Endothelial cell (in vitro differentiated cells): Measurements from ENCODE around the gene MAP2K5. TPM values are rescaled to one million over a fixed set of nuclear protein-coding genes. Genes with fewer than 3 reads are reported as not detected.

ENCODE experiments used
- DNase-seq: peaks from one replicate; pipeline ENCODE4 v3.0.0; 2021; ENCODE audit warnings: low spot score
- H3K27ac Mint-ChIP-seq: one replicate; pipeline ENCODE4 v1.8.0; 2021; ENCODE audit warnings: mixed read lengths, inconsistent platforms; ENCODE audit not compliant: unreplicated experiment
- H3K27me3 Mint-ChIP-seq: one replicate; pipeline ENCODE4 v1.8.0; 2021; ENCODE audit warnings: mild to moderate bottlenecking, moderate library complexity, mixed read lengths, inconsistent platforms; ENCODE audit not compliant: unreplicated experiment
- H3K36me3 Mint-ChIP-seq: one replicate; pipeline ENCODE4 v1.8.0; 2021; ENCODE audit warnings: mild to moderate bottlenecking, low read depth, mixed read lengths, inconsistent platforms; ENCODE audit not compliant: unreplicated experiment
- H3K4me1 Mint-ChIP-seq: one replicate; pipeline ENCODE4 v1.8.0; 2021; ENCODE audit warnings: mild to moderate bottlenecking, mixed read lengths, inconsistent platforms; ENCODE audit not compliant: unreplicated experiment
- H3K4me3 Mint-ChIP-seq: one replicate; pipeline ENCODE4 v1.8.0; 2021; ENCODE audit warnings: mild to moderate bottlenecking, mixed read lengths, inconsistent platforms; ENCODE audit not compliant: unreplicated experiment
- H3K9me3 Mint-ChIP-seq: one replicate; pipeline ENCODE4 v1.8.0; 2021; ENCODE audit warnings: mixed read lengths, inconsistent platforms; ENCODE audit not compliant: unreplicated experiment
- CTCF ChIP-seq: fragments of 200-600 bp; sonication (generic); IDR thresholded peaks from one replicate; pipeline ENCODE4 v1.5.0; 2021; ENCODE audit warnings: antibody characterized with exemption; ENCODE audit not compliant: unreplicated experiment
- total RNA-seq: library from RNA; stranded (reverse); fragmentation: NEBNext Ultra II Directional; extraction: Animal tissue kit (Norgen Biotek cat#: 25700); gene quantifications from one replicate; pipeline ENCODE4 v1.2.1, GENCODE V29; 2021; ENCODE audit not compliant: unreplicated experiment

The MAP2K5 gene
- total RNA-seq, 1 donor from 2014 or later: 22.2 TPM

GRCh38 chr15:67587331-67587730 lies 44.8 kb downstream of the MAP2K5 start:
- peaks cover 17% of the 10 kb centered on the region for H3K36me3 Mint-ChIP-seq
- H3K4me3 Mint-ChIP-seq: no peak overlapping the region
- no peak for TF ChIP-seq CTCF
- H3K27me3 Mint-ChIP-seq: peaks cover 1% of the 10 kb centered on the region
- no peak overlapping the region for H3K27ac Mint-ChIP-seq
- no peaks in the 10 kb centered on the region for H3K4me1 Mint-ChIP-seq
- no peak for DNase-seq
- no peaks in the 10 kb centered on the region for H3K9me3 Mint-ChIP-seq

DNA sequence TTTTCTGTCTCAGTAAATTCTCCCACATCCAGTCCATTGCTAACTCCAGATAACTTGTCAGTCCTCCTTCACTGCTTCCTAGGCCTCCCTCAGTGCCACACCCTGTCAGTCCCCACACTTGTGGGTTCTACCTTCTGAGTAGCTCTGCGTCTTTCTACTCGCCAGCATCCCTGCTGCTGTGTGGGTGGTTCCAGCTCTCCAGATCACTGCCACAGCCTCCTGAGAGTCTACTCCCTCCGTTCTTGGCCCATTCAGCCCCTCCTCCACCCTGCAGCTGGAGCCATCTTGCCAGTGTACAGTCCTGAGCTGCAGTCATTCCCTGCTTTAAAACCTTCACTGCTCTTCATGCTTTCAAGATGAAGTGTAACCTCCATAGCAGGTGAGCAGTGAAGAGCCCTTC lies 45.3 kb downstream of the MAP2K5 start:
- Mint-ChIP-seq H3K4me3 (no peak overlapping the region), H3K4me1 (no peaks in the 10 kb centered on the region), H3K36me3 (peaks cover 17% of the 10 kb centered on the region), H3K9me3 (no peaks in the 10 kb centered on the region), H3K27me3 (peaks cover 1% of the 10 kb centered on the region), H3K27ac (no peak overlapping the region)
- DNase-seq: no peak
- TF ChIP-seq CTCF: no peak

- no peak overlapping the region for H3K27ac Mint-ChIP-seq
- DNase-seq: no peak
- H3K27me3 Mint-ChIP-seq: peaks cover 1% of the 10 kb centered on the region
- TF ChIP-seq CTCF: no peak
- no peaks in the 10 kb centered on the region for H3K4me1 Mint-ChIP-seq
- no peak overlapping the region for H3K4me3 Mint-ChIP-seq
- no peaks in the 10 kb centered on the region for H3K9me3 Mint-ChIP-seq
- H3K36me3 Mint-ChIP-seq: peaks cover 17% of the 10 kb centered on the region
These were observed 47.7 kb downstream of the MAP2K5 start for GRCh38 chr15:67590191-67590590.

DNA sequence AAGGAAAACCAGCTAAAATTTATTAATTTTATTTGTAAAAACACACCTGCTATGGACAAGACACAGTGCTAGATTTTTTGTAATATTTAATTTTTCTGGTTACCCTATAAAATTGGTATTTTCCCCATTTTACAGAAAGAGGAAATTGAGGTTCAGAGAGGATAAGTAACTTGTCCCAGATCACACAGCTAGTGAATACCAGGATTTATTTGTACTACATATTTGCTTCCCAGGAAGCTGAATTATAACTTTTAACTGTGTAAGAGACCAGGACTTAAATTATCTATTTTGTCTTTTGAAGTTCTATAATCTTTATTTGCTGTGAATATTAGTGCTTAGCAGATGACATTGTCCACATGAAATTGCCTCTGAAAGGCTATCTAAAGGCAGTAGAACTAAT lies 49.7 kb downstream of the MAP2K5 start:
- Mint-ChIP-seq H3K4me3 (no peak overlapping the region), H3K36me3 (peaks cover 13% of the 10 kb centered on the region), H3K9me3 (no peaks in the 10 kb centered on the region), H3K27ac (no peak overlapping the region), H3K4me1 (no peaks in the 10 kb centered on the region), H3K27me3 (peaks cover 1% of the 10 kb centered on the region)
- no peak for DNase-seq
- no peak for TF ChIP-seq CTCF

- TF ChIP-seq CTCF: no peak
- no peaks in the 10 kb centered on the region for H3K4me1 Mint-ChIP-seq
- H3K4me3 Mint-ChIP-seq: no peak overlapping the region
- H3K9me3 Mint-ChIP-seq: no peaks in the 10 kb centered on the region
- DNase-seq: no peak
- H3K27me3 Mint-ChIP-seq: peaks cover 2% of the 10 kb centered on the region
- H3K27ac Mint-ChIP-seq: no peak overlapping the region
- peaks cover 2% of the 10 kb centered on the region for H3K36me3 Mint-ChIP-seq
These were observed 51.1 kb downstream of the MAP2K5 start for GRCh38 chr15:67593562-67593961.
